K562 treated with DMSO at 1 percent for 24 hours (cell line): ENCODE data around the gene SETD5. TPM values are rescaled to one million over a fixed set of nuclear protein-coding genes. Genes with fewer than 3 reads are reported as not detected.

Experiments used
- total RNA-seq: library from RNA; unstranded; fragments of 300-600 nt; gene quantifications from 2 replicates; pipeline ENCODE4 v1.2.3, GENCODE V29; 2022; ENCODE audit warnings: low read depth; ENCODE audit not compliant: insufficient read depth

SETD5 gene, protein sequence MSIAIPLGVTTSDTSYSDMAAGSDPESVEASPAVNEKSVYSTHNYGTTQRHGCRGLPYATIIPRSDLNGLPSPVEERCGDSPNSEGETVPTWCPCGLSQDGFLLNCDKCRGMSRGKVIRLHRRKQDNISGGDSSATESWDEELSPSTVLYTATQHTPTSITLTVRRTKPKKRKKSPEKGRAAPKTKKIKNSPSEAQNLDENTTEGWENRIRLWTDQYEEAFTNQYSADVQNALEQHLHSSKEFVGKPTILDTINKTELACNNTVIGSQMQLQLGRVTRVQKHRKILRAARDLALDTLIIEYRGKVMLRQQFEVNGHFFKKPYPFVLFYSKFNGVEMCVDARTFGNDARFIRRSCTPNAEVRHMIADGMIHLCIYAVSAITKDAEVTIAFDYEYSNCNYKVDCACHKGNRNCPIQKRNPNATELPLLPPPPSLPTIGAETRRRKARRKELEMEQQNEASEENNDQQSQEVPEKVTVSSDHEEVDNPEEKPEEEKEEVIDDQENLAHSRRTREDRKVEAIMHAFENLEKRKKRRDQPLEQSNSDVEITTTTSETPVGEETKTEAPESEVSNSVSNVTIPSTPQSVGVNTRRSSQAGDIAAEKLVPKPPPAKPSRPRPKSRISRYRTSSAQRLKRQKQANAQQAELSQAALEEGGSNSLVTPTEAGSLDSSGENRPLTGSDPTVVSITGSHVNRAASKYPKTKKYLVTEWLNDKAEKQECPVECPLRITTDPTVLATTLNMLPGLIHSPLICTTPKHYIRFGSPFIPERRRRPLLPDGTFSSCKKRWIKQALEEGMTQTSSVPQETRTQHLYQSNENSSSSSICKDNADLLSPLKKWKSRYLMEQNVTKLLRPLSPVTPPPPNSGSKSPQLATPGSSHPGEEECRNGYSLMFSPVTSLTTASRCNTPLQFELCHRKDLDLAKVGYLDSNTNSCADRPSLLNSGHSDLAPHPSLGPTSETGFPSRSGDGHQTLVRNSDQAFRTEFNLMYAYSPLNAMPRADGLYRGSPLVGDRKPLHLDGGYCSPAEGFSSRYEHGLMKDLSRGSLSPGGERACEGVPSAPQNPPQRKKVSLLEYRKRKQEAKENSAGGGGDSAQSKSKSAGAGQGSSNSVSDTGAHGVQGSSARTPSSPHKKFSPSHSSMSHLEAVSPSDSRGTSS (N-terminal part only)
- 61.3 and 68.2 TPM in 2 replicates for total RNA-seq

DNA sequence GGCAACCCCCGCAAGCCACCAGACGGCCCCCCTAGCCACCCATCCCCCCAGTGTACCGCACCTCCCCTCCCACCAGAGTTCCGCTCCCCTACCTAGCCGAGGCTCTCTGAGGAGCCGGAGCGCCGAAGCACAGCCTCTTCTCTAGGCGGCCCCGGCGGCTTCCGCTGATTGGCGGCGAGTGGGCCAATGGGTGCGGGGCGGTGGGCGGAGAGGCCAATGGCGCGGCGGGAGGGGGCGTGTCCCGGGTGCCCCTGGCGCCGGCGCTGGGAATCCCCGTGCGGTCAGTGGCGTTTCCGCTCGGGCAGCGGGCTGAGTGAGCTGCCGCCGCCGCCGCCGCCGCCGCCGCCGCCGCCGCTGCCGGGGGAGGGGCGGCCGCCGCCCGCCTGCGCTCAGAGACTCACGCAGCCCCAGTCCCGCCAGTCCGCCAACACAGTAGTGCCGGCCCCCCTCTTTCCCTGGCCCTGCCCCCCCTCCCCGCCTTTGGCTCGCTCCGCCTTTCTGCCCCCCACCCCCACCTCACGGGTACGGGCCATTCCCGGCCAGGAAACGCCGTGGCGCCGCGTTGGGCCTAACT lies at the start of gene SETD5:
SETD5 (plus strand) TSS at position 284 of the 574 bp plus-strand sequence. CDS start 31,324 bp downstream, outside the sequence.

DNA sequence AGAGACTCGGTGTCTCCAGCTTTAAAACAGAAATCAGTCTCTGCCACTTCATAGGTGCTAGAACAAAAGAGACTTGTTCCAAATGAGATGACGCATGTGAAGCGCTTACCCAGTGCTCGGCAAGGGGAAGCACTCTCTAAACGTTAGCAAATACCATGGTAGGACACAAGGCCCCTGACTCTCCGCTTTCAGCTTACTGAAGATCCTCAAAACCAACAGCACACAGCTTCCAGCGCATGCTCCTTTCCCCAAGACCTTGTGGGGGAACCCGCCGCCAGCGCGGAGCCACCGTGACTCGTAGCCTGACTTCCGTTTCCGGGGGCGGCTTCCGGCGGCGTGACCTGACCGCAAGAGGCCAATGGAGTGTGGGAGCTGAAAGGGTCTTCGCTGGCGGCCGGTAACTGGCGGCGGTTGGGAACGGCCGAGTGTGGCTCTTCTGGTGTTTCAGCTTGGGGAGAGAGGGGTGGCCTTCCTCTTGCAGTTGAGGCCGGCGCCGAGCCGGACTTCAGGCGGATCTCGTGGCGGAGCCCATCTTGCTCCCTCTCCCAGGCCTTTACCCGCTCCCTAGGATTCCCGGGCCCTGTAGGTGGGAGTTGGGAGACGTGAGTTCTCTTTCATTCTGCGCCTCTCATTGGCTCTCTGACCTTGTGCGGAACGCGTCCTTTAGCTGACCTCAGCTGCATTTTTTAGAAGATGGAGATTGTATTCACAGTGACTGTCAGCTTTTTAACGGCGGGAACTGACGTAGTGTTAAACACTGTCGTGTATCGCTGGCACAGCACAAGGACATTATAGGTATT lies 34.5 kb upstream of the SETD5 start, which contains the start of gene THUMPD3:
THUMPD3 (plus strand) TSS at position 324 of the 800 bp plus-strand sequence. CDS start 2,015 bp downstream, outside the sequence.

Other genes starting within 250 kb of the SETD5 start
- 0.12 TPM in 1 of 2 replicates, not detected in the other for gene SRGAP3, start 148.0 kb upstream of the SETD5 start, total RNA-seq
- 39.0 and 55.7 TPM in 2 replicates for gene THUMPD3, start 34.6 kb upstream of the SETD5 start, total RNA-seq
- not detected in 2 replicates for gene LHFPL4, start 156.2 kb downstream of the SETD5 start, total RNA-seq